Measurements from ENCODE around the gene C6orf141. TPM values are rescaled to one million over a fixed set of nuclear protein-coding genes. Genes with fewer than 3 reads are reported as not detected.

Gene C6orf141
- total and polyA plus RNA-seq, 8 donors = 0.81 to 29.8 (median 9.2) TPM; not detected in 1

DNA sequence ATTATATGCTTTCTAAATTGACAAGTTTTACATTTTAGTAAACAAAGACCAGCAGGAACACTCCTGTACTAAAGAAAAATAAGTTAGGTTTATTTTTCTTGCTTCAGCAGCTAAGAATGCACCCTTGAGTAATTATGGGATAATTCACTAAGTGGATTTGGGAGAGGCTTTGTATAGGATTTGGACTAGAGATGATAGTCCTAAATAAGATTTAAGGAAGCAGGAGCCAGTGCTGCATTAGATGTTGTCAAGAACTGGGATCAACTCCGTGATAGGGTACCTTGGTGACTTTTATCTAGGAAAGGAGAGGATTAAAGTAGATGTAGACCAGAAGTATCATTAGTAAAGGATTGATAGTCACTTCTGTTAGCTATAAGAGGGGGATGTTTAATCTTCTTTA lies 4.1 kb upstream of the C6orf141 start:
- Histone ChIP-seq H3K4me1 (peaks cover 11 to 17% (median 16%) of the 10 kb centered on the region in 4 donors), H3K4me3 (no peak overlapping the region), H3K27me3 (peaks cover 0 to 30% (median 15%) of the 10 kb centered on the region in 3 donors), H3K36me3 (no peaks in the 10 kb centered on the region), H3K27ac (no peak overlapping the region), H3K9me3 (no peaks in the 10 kb centered on the region)
- TF ChIP-seq POLR2AphosphoS5 (IDR thresholded peaks at IDR 0.05) = no peak
- no peak for TF ChIP-seq POLR2A (IDR thresholded peaks at IDR 0.05)
- TF ChIP-seq, protein P1, sequence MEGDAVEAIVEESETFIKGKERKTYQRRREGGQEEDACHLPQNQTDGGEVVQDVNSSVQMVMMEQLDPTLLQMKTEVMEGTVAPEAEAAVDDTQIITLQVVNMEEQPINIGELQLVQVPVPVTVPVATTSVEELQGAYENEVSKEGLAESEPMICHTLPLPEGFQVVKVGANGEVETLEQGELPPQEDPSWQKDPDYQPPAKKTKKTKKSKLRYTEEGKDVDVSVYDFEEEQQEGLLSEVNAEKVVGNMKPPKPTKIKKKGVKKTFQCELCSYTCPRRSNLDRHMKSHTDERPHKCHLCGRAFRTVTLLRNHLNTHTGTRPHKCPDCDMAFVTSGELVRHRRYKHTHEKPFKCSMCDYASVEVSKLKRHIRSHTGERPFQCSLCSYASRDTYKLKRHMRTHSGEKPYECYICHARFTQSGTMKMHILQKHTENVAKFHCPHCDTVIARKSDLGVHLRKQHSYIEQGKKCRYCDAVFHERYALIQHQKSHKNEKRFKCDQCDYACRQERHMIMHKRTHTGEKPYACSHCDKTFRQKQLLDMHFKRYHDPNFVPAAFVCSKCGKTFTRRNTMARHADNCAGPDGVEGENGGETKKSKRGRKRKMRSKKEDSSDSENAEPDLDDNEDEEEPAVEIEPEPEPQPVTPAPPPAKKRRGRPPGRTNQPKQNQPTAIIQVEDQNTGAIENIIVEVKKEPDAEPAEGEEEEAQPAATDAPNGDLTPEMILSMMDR (IDR thresholded peaks at IDR 0.05) = no peak
- no peak for TF ChIP-seq EP300 (IDR thresholded peaks at IDR 0.05)
- DNase-seq = no peak
- intact Hi-C loops (cut with DNase I; ENCODE audit: low total_unique reads) = no loop called here
- WGBS, 5 donors = 75 to 90% (median 82%) methylated on average over 1 of the region's 1 CpG

DNA sequence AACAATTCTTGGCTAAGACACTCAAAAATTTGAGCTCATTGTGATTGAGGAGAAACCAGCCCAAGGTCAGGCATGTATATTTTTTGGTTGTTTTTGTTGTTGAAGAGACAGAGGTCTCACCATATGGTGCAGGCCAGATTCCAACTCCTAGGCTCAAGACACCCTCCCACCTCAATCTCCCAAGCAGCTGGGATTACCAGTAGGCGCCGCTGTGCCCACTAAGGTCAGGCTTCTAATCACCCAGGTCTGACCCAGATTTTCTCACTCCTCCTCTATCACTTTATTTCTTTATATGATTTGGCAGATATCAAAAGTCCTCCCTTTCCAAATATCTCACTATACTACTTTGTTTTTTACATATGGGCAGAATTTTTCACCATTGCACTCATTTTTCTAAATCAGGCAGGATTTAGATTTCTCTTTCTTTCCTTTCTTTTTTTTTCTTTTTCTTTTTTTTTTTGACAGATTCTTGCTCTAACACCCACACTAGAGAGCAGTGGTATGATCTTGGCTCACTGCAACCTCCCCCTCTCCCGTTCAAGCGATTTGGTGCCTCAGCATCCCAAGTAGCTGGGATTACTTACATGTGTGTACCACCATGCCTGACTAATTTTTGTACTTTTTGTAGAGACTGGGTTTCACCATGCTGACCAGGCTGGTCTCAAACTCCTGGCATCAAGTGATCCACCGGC lies 1.7 kb upstream of the C6orf141 start:
- WGBS, 5 donors = 86 to 95% (median 90%) methylated on average over 5 of the region's 5 CpGs
- TF ChIP-seq POLR2A (IDR thresholded peaks at IDR 0.05) (no peak), EP300 (IDR thresholded peaks at IDR 0.05) (no peak), POLR2AphosphoS5 (IDR thresholded peaks at IDR 0.05) (no peak)
- TF ChIP-seq, protein P1 (IDR thresholded peaks at IDR 0.05) = no peak
- H3K36me3 ChIP-seq = no peaks in the 10 kb centered on the region
- intact Hi-C loops (cut with DNase I; ENCODE audit: low total_unique reads) = no loop called here
- peaks cover 0 to 47% (median 29%) of the 10 kb centered on the region in 3 donors for H3K27me3 ChIP-seq
- no peak overlapping the region for H3K27ac ChIP-seq
- DNase-seq = no peak
- H3K4me1 ChIP-seq = peaks cover 11 to 23% (median 22%) of the 10 kb centered on the region in 4 donors
- no peak overlapping the region for H3K4me3 ChIP-seq
- H3K9me3 ChIP-seq = no peaks in the 10 kb centered on the region

DNA sequence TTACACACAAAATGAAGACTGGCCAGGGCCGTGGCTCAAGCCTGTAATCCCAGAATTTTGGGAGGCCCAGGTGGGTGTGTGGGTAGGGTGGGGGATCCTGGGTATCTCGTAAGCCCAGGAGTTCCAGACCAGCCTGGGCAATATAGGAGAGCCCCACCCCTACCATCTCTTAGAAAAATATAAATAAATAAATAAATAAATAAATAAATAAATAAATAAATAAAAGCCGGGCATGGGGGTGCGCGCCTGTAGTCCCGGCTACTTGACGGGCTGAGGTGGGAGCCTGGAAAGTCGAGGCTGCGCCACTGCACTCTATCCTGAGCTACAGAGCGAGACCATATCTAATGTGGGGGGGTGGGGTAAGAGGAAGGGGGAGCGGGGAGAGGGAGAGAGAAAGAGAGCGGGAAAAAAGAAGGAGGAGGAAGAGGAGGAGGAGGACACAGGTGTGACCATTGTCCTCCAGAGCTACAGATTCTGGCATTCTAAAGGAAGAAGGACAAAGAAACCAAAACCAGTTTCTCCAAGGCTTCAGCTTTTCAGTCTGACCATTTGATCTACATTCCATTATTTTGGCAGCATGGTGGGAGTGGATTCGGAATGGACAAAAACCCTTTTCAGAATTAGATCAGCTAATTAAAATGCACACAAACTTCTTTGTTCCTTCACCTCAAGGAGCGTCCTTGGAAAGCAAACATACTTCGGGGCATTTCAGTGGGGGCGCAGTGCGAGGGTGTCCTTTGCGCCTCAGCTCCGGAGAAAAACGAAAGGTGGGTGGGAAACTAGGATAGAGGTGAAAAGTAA lies 577 bp upstream of the C6orf141 start:
- peaks cover 11 to 23% (median 22%) of the 10 kb centered on the region in 4 donors for H3K4me1 ChIP-seq
- H3K9me3 ChIP-seq = no peaks in the 10 kb centered on the region
- H3K27me3 ChIP-seq = peaks cover 0 to 47% (median 29%) of the 10 kb centered on the region in 3 donors
- intact Hi-C loops (cut with DNase I; ENCODE audit: low total_unique reads) = no loop called here
- DNase-seq = no peak
- WGBS, 5 donors = 33 to 43% (median 41%) methylated on average over 19 to 20 of the region's 20 CpGs
- peak overlapping the region; percentile 40 to 57 (median 45) for H3K4me3 ChIP-seq
- no peak overlapping the region for H3K27ac ChIP-seq
- no peak for TF ChIP-seq EP300 (IDR thresholded peaks at IDR 0.05)
- no peaks in the 10 kb centered on the region for H3K36me3 ChIP-seq

DNA sequence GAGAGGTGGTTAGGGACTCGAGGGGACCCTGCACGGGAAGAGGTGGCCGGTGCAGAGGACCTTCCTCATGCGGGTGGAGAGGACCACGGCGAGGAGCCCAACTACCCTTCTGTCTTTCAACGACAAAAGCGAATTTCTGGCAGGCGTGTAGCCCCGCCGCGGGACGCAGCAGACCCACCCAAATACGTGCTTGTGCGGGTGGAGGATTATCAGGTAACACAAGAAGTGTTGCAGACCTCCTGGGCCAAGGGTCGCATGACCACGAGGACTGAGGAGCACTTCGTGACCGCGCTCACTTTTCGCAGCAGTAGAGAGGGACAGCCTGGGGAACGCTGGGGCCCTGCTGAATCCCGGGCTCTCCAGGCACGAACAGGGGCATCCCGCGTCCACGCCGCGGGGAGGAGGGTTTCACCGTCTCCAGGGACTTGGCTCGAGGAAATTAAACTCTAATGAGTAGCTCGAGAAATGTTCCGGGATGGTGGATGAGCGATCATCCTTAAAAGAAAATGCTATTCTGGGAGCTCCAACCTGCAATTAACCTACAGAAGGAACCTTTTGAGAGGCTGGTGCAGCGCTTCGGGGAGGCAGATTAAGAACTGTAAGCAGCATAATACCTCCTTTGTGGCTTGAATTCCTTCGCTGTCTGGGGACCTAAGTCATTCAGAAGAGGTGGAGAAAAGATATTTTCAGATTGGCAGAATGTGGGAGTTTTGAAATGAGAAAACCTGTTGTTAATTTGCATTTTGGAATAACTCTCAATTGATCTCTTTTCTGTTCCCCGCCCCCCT lies 804 bp downstream of the C6orf141 start:
- Histone ChIP-seq H3K9me3 (no peaks in the 10 kb centered on the region), H3K36me3 (no peaks in the 10 kb centered on the region), H3K4me1 (peaks cover 11 to 24% (median 22%) of the 10 kb centered on the region in 4 donors), H3K27me3 (peaks cover 0 to 47% (median 29%) of the 10 kb centered on the region in 3 donors), H3K27ac (peak overlapping the region in 1 of 5 donors; percentile 9), H3K4me3 (peak overlapping the region; percentile 40 to 57 (median 45))
- peak in 1 of 2 donors; percentile 59 for DNase-seq
- WGBS, 5 donors = 2 to 4% (median 2%) methylated on average over 35 to 38 of the region's 38 CpGs
- TF ChIP-seq POLR2AphosphoS5 (IDR thresholded peaks at IDR 0.05) = no peak
- TF ChIP-seq, protein P1 (IDR thresholded peaks at IDR 0.05) = no peak
- no peak for TF ChIP-seq POLR2A (IDR thresholded peaks at IDR 0.05)
- intact Hi-C loops (cut with DNase I; ENCODE audit: low total_unique reads) = no loop called here
